GM20000 (cell line): ENCODE data around the gene KRTAP10-8.
"Not testable (repeated sequence)": the region's sequence is repeated elsewhere in the genome, so short reads cannot be mapped to it uniquely, and the experiment has no call there.

ENCODE experiments used
- DNase-seq: peaks from one replicate; pipeline ENCODE4 v3.0.0; 2012; ENCODE audit warnings: low spot score
- CTCF ChIP-seq: IDR thresholded peaks from 2 replicates; pipeline ENCODE4 v1.5.1; 2012; ENCODE audit warnings: mild to moderate bottlenecking, control low read depth; ENCODE audit errors: extremely low read depth, missing control alignments

Gene KRTAP10-8

GRCh38 chr21:44653656-44654575, 42.0 kb downstream of the KRTAP10-8 start:
- no peak for TF ChIP-seq CTCF

GRCh38 chr21:44654576-44655175, 42.8 kb downstream of the KRTAP10-8 start, which contains the start of gene KRTAP12-4:
Gene KRTAP12-4 (minus strand): TSS chr21:44654659. CDS start chr21:44654614, 45 bp downstream.
- TF ChIP-seq CTCF = no peak
- DNase-seq = no peak

More at GRCh38 chr21:44653656-44654575, 42.0 kb downstream of the KRTAP10-8 start:
- no peak for DNase-seq

DNA sequence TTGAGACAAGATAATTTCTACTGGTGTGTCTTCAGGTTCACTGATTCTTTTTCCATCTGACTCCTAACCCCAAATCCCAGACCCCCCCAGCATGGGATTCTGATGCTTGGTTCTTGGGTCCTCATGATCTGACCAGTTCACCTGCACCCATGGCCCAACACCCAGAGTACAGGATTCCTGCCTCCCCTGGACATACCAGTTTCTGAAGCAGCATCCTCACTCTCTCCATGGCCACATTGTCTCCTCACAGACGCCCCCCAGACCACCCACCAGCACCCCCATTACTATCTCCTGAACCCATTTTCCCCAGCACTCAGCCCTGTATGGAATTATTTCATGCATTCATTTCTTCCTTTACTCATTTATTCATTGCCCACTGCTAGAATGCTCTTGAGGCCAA, 45.0 kb downstream of the KRTAP10-8 start:
- no peak for TF ChIP-seq CTCF

DNA sequence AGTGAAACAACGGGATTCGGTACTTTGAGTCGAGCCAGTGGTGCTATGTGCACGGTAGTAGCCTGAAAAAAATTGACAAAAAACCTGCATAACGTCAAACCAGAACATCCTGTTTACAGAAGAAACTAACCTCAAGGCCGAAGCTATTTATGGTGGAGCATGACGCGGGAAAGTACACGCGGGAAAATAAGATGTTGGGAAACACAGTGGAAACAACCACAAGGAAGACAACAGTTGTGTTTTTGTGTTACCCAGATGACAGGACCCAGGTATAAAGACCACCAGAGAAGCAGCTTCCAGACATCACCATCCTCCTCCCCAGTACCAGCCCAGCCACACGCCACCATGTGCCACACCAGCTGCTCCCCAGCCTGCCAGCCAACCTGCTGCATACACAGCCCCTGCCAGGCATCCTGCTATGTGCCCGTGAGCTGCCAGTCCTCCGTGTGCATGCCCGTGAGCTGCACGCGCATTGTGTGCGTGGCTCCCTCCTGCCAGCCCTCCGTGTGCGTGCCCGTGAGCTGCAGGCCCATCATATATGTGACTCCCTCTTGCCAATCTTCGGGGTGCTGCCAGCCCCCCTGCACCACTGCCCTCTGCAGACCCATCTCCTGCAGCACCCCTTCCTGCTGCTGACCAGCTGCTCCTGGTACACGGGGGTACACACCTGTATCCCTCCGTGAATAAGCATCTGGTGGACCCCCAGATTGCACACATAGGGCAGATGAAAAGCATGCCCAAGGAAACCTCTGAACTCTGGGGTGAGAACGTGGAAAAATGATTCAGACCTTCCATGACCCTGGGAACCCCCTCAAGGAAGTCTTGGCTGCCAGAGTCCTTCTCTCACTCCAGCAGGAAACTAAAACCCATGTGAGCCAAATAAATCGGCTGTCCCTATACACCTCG, 46.0 kb downstream of the KRTAP10-8 start, which contains the start of gene KRTAP12-3:
Gene KRTAP12-3 (plus strand): TSS at position 298 of the 906 bp plus-strand sequence. CDS start 48 bp downstream, at position 346.
- no peak for TF ChIP-seq CTCF
- DNase-seq = no peak

More for the DNA sequence above, 45.0 kb downstream of the KRTAP10-8 start:
- no peak for DNase-seq

- no peak for TF ChIP-seq CTCF
Observed at GRCh38 chr21:44658541-44658910, 46.6 kb downstream of the KRTAP10-8 start.

DNA sequence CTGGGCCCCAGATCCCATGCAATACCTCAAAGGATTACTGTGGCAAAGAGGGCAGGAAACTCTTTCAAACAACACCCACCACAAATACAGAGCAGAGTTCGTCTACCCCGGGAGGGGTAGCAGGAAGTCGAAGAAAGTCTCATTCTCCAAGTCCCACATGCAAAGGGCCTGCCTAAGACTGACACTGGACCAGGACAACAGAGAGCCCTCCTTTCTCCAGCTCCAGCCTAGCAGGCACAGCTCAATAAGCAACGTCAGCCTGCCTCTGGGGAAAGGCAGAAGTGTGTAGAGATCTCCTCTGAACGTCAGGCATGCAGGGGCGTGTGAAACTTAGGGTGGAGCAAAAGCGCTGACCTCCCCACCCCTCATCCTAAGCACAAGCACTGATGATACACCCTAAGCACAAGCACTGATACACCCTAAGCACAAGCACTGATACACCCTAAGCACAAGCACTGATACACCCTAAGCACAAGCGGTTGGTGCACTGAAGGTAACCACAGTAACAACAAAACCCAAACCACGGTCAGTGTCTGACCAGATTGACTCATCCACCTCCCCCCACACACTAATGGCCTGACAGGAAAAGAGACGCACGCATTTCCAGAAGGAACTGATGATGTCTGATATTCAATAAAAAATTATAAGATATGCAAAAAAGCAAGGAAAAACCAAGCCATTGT, 47.2 kb downstream of the KRTAP10-8 start:
- DNase-seq = no peak
- TF ChIP-seq CTCF = no peak

More at GRCh38 chr21:44658541-44658910, 46.6 kb downstream of the KRTAP10-8 start:
- DNase-seq = no peak

DNA sequence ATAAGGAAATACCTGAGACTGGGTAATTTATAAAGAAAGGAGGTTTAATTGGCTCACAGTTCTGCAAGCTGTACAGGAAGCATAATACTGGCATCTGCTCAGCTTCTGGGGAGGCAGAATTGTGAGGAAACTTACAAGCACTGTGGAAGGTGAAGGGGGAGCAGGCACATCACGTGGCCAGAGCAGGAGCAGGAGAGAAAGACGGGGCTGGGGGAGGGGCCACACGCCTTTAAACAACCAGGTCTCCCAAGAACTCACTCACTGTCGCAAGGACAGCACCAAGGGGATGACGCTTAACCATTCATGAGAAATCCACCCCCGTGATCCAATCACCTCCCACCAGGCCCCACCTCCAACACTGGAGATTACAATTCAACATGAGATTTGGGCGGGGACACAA, 49.7 kb downstream of the KRTAP10-8 start:
- DNase-seq = not testable (repeated sequence)
